GM12872 (cell line): Measurements from ENCODE around the gene MTA3.

Experiments
- CTCF ChIP-seq: IDR thresholded peaks from 3 replicates; pipeline ENCODE4 v1.5.1; 2011; ENCODE audit warnings: low read depth, mild to moderate bottlenecking, low read length, moderate library complexity; ENCODE audit not compliant: insufficient read depth

The MTA3 gene

GRCh38 chr2:42581257-42581656, 12.8 kb downstream of the MTA3 start:
- no peak for TF ChIP-seq CTCF

GRCh38 chr2:42585779-42586178, 17.3 kb downstream of the MTA3 start:
- TF ChIP-seq CTCF, result no peak

- TF ChIP-seq CTCF, result no peak
Observed at GRCh38 chr2:42587526-42588117, 19.2 kb downstream of the MTA3 start.

GRCh38 chr2:42588121-42588520, 19.7 kb downstream of the MTA3 start:
- TF ChIP-seq CTCF, result no peak

GRCh38 chr2:42590176-42590575, 21.7 kb downstream of the MTA3 start:
- TF ChIP-seq CTCF, result no peak

- TF ChIP-seq CTCF, result no peak
Observed at GRCh38 chr2:42593282-42593681, 24.9 kb downstream of the MTA3 start.

- no peak for TF ChIP-seq CTCF
Observed at GRCh38 chr2:42598656-42599055, 30.2 kb downstream of the MTA3 start.
